HepG2 (cell line): ENCODE results near the gene ATF7IP. TPM values are rescaled to one million over a fixed set of nuclear protein-coding genes. Genes with fewer than 3 reads are reported as not detected.
"Not testable (repeated sequence)": the region's sequence is repeated elsewhere in the genome, so short reads cannot be mapped to it uniquely, and the experiment has no call there.

Experiments
- ATAC-seq: fragments of 200-7000 bp; cut with Tn5 transposase; 3 replicates; pipeline ENCODE4 v1.9.1; 2020; ENCODE audit warnings: mild to moderate bottlenecking, moderate library complexity
- BruUV-seq: library from RNA; stranded (reverse); fragments of 400-500 nt; replicated peaks from 2 replicates; lab custom pipeline; 2021; lab: Mats Ljungman, UMichigan
- CTCF ChIA-PET: fragments of 300-600 bp; formaldehyde crosslinking; extraction: SDS; loops from one replicate; lab custom pipeline; 2021; ENCODE audit warnings: low total read pairs, inconsistent platforms, low intra/inter-chr PET ratio; lab: Yijun Ruan, JAX
- POLR2A ChIA-PET: fragments of 350-600 bp; sonication (Branson Sonifier 250); formaldehyde crosslinking; loops from one replicate; lab custom pipeline; 2020; ENCODE audit warnings: antibody characterized with exemption, inconsistent platforms; lab: Yijun Ruan, JAX
- DNase-seq: peaks from one replicate; pipeline ENCODE4 v3.0.0-alpha.2; 2015; ENCODE audit warnings: low spot score
- FAIRE-seq: peaks from 3 replicates; lab custom pipeline; 2011; peaks lifted over from hg19 to GRCh38; lab: Jason Lieb, UNC
- H2AFZ ChIP-seq: one replicate; pipeline ENCODE4 v1.6.1; 2011; ENCODE audit warnings: low read length, inconsistent platforms
- H3K27ac ChIP-seq: fragments of 300-600 bp; 3 replicates; pipeline ENCODE4 v1.8.0; 2011; ENCODE audit warnings: mixed run types, mild to moderate bottlenecking, mixed read lengths, low read length, inconsistent platforms; ENCODE audit not compliant: insufficient read depth; ENCODE audit errors: extremely low read length
- H3K27me3 ChIP-seq, 2 experiments: fragments of 200-600 bp in 1 of 2; 2 replicates in 1 of 2; 3 replicates in 1 of 2; pipeline versions ENCODE4 v1.6.0 to v1.8.0; 2011; ENCODE audit warnings: low read length in 2 of 2, mild to moderate bottlenecking in 2 of 2, moderate library complexity in 2 of 2, inconsistent platforms in 1 of 2; ENCODE audit not compliant: insufficient read depth in 2 of 2, control insufficient read depth in 1 of 2
- H3K36me3 ChIP-seq, 2 experiments: fragments of 200-600 bp in 1 of 2; replicated peaks in 1 of 2; 2 replicates in 1 of 2; 3 replicates in 1 of 2; pipeline versions ENCODE4 v1.5.1 to v1.8.0; 2011; ENCODE audit warnings: low read length in 2 of 2, inconsistent platforms in 1 of 2; ENCODE audit not compliant: insufficient read depth in 2 of 2, control insufficient read depth in 1 of 2
- H3K4me1 ChIP-seq: 2 replicates; pipeline ENCODE4 v1.5.1; 2012; ENCODE audit warnings: low read length, inconsistent platforms; ENCODE audit not compliant: insufficient read depth
- H3K4me2 ChIP-seq: 2 replicates; pipeline ENCODE4 v1.6.0; 2011; ENCODE audit warnings: low read depth, low read length, inconsistent platforms
- H3K4me3 ChIP-seq, 3 experiments: fragments of 200-600 bp in 1 of 3; sonication (generic), shearing (Covaris generic) in 1 of 3; replicated peaks in 1 of 3; 2 replicates each; pipeline ENCODE4 v1.5.1; 2011 to 2016; ENCODE audit warnings: low read length in 3 of 3, inconsistent platforms in 2 of 3, low read depth in 2 of 3, mild to moderate bottlenecking in 2 of 3, control low read depth in 1 of 3, mixed read lengths in 1 of 3; ENCODE audit not compliant: insufficient read depth in 1 of 3
- H3K79me2 ChIP-seq: one replicate; pipeline ENCODE4 v1.6.1; 2011; ENCODE audit warnings: low read length, inconsistent platforms; ENCODE audit not compliant: insufficient read depth
- H3K9ac ChIP-seq: 2 replicates; pipeline ENCODE4 v1.6.0; 2011; ENCODE audit warnings: mild to moderate bottlenecking, low read depth, low read length, inconsistent platforms; ENCODE audit not compliant: insufficient read depth
- H3K9me3 ChIP-seq: 2 replicates; pipeline ENCODE4 v1.5.1; 2012; ENCODE audit warnings: mild to moderate bottlenecking, low read length
- H4K20me1 ChIP-seq: 2 replicates; pipeline ENCODE4 v1.6.0; 2011; ENCODE audit warnings: inconsistent platforms, mild to moderate bottlenecking, low read length, moderate library complexity; ENCODE audit not compliant: insufficient read depth
- KAT7 ChIP-seq: IDR thresholded peaks from 2 replicates; pipeline ENCODE4 v1.6.1; 2018; ENCODE audit warnings: borderline replicate concordance, missing compliant biosample characterization
- NR2C2 ChIP-seq: sonication (generic); formaldehyde crosslinking; IDR thresholded peaks from 2 replicates; pipeline ENCODE4 v1.4.0; 2020; ENCODE audit warnings: missing genetic modification reagents, mild to moderate bottlenecking, moderate library complexity, borderline replicate concordance
- PRDM4 ChIP-seq: sonication (generic); formaldehyde crosslinking; IDR thresholded peaks from 2 replicates; pipeline ENCODE4 v1.9.0; 2021; ENCODE audit warnings: missing genetic modification reagents, borderline replicate concordance
- RBFOX2 ChIP-seq: fragments of 200-400 bp; formaldehyde crosslinking; IDR thresholded peaks from 2 replicates; pipeline ENCODE4 v1.6.1; 2017; ENCODE audit warnings: low read depth, mild to moderate bottlenecking, low read length
- U2AF2 ChIP-seq: fragments of 200-400 bp; formaldehyde crosslinking; IDR thresholded peaks from 2 replicates; pipeline ENCODE4 v1.6.1; 2017; ENCODE audit warnings: low read depth, mild to moderate bottlenecking, low read length
- WGBS: methylation state at CpG from one replicate; pipeline ENCODE4 v1.1.6; 2017; ENCODE audit warnings: low lambda C conversion rate; 5-methylcytosine and 5-hydroxymethylcytosine counted together
- in situ Hi-C: cut with HindIII; loops from 2 replicates; pipeline ENCODE4 v1.10.0; 2017; ENCODE audit warnings: low pct_unique_long_range_greater_than_20kb; ENCODE audit not compliant: extremely low pct_ligation_motif_present
- intact Hi-C: fragments of 100-400 bp; cut with micrococcal nuclease; formaldehyde crosslinking; loops from one replicate; pipeline ENCODE4 v1.10.0; 2022; ENCODE audit not compliant: unreplicated experiment
- polyA plus RNA-seq, 8 experiments: library from polyadenylated mRNA; depleted of rRNA in 3 of 8; stranded (reverse) in 7 of 8; unstranded in 1 of 8; fragments of >200 nt; fragmentation: Illumina TruSeq in 4 of 8; extraction: Trizol in 4 of 8; gene quantifications; 2 replicates each; pipeline versions ENCODE4 v1.2.1 to v1.2.3, GENCODE V29; 2011 to 2016; ENCODE audit warnings: low read depth in 4 of 8, missing spikeins in 1 of 8, mixed read lengths in 1 of 8; ENCODE audit not compliant: insufficient read depth in 1 of 8
- total RNA-seq, 5 experiments: library from RNA; depleted of rRNA; stranded (reverse); fragments of >200 nt; fragmentation: Illumina TruSeq; extraction: Trizol; gene quantifications; 2 replicates each; pipeline ENCODE4 v1.2.3, GENCODE V29; 2016; ENCODE audit warnings: low read depth in 1 of 5

Gene ATF7IP
- total and polyA plus RNA-seq, 2 of the 13 experiments (the other 11 are each of a cell fraction or from before 2014, with no cell fraction given), result 1.8 to 11.8 TPM

GRCh38 chr12:14352066-14352465 is 13.4 kb upstream of the ATF7IP start:
- WGBS, result no CpG with 5 or more reads among the region's 1 CpG

GRCh38 chr12:14354665-14355064 is 10.8 kb upstream of the ATF7IP start:
- H3K9me3 ChIP-seq, result peaks cover 39% of the 10 kb centered on the region
- POLR2A ChIA-PET, H4K20me1 ChIP-seq, intact Hi-C loops, H2AFZ ChIP-seq, H3K36me3 ChIP-seq, ATAC-seq, BruUV-seq, FAIRE-seq, H3K9ac ChIP-seq, CTCF ChIA-PET, DNase-seq, H3K4me3 ChIP-seq, H3K4me2 ChIP-seq, H3K27ac ChIP-seq, H3K27me3 ChIP-seq, H3K4me1 ChIP-seq, H3K79me2 ChIP-seq, in situ Hi-C loops: not testable (repeated sequence)
- 48% methylated on average over 12 of the region's 28 CpGs for WGBS

More at GRCh38 chr12:14352066-14352465, 13.4 kb upstream of the ATF7IP start:
- POLR2A ChIA-PET, ATAC-seq, H4K20me1 ChIP-seq, DNase-seq, H2AFZ ChIP-seq, H3K4me2 ChIP-seq, BruUV-seq, H3K9ac ChIP-seq, H3K27me3 ChIP-seq, H3K27ac ChIP-seq, intact Hi-C loops, H3K4me3 ChIP-seq, CTCF ChIA-PET, in situ Hi-C loops, H3K36me3 ChIP-seq, FAIRE-seq, H3K4me1 ChIP-seq, H3K79me2 ChIP-seq: not testable (repeated sequence)
- H3K9me3 ChIP-seq, result peaks cover 43% of the 10 kb centered on the region

- no peaks in the 10 kb centered on the region for H3K36me3 ChIP-seq
- H3K9ac ChIP-seq, result no peak overlapping the region
- WGBS, result 12% methylated on average over 1 of the region's 1 CpG
- no peak overlapping the region for H3K4me2 ChIP-seq
- H2AFZ ChIP-seq, result no peak overlapping the region
- in situ Hi-C loops (no loop called here), intact Hi-C loops (no loop called here)
- H3K4me3 ChIP-seq, result no peak overlapping the region
- ATAC-seq (no peak), DNase-seq (no peak), FAIRE-seq (no peak)
- H3K9me3 ChIP-seq, result peaks cover 25% of the 10 kb centered on the region
- no peak overlapping the region for H3K27ac ChIP-seq
- H3K27me3 ChIP-seq, result no peaks in the 10 kb centered on the region
- CTCF ChIA-PET, result no interaction called here
- POLR2A ChIA-PET, result no interaction called here
- H4K20me1 ChIP-seq, result no peaks in the 10 kb centered on the region
- no peaks in the 10 kb centered on the region for H3K79me2 ChIP-seq
- BruUV-seq, result no TSS peak
- H3K4me1 ChIP-seq, result no peaks in the 10 kb centered on the region
- TF ChIP-seq PRDM4 (CRISPR knock-in tag), result no peak
- TF ChIP-seq NR2C2 (CRISPR knock-in tag), result no peak
- TF ChIP-seq RBFOX2, result no peak
- TF ChIP-seq U2AF2, result no peak
- no peak for TF ChIP-seq KAT7 (CRISPR knock-in tag)
Observed at GRCh38 chr12:14356147-14356546, 9.3 kb upstream of the ATF7IP start.
